PC-3 (cell line): ENCODE results near the gene GPX4.

Source experiments
- EZH2 ChIP-seq: fragments of 300-600 bp; sonication (generic); IDR thresholded peaks from one replicate; pipeline ENCODE4 v1.6.1; 2017; ENCODE audit warnings: antibody characterized with exemption, mild to moderate bottlenecking, low read length; ENCODE audit not compliant: unreplicated experiment
- EZH2phosphoT487 ChIP-seq: fragments of 300-600 bp; sonication (generic); IDR thresholded peaks from 2 replicates; pipeline ENCODE4 v1.6.1; 2018; ENCODE audit warnings: mild to moderate bottlenecking, antibody characterized with exemption, low read length, borderline replicate concordance
- TF ChIP-seq, protein P1 (sequence below): fragments of 300-600 bp; sonication (generic); conservative IDR thresholded peaks from 2 replicates; pipeline ENCODE4 v1.5.1; 2017; ENCODE audit warnings: antibody characterized with exemption, low read depth, mild to moderate bottlenecking, low read length

- TF ChIP-seq, protein P1, sequence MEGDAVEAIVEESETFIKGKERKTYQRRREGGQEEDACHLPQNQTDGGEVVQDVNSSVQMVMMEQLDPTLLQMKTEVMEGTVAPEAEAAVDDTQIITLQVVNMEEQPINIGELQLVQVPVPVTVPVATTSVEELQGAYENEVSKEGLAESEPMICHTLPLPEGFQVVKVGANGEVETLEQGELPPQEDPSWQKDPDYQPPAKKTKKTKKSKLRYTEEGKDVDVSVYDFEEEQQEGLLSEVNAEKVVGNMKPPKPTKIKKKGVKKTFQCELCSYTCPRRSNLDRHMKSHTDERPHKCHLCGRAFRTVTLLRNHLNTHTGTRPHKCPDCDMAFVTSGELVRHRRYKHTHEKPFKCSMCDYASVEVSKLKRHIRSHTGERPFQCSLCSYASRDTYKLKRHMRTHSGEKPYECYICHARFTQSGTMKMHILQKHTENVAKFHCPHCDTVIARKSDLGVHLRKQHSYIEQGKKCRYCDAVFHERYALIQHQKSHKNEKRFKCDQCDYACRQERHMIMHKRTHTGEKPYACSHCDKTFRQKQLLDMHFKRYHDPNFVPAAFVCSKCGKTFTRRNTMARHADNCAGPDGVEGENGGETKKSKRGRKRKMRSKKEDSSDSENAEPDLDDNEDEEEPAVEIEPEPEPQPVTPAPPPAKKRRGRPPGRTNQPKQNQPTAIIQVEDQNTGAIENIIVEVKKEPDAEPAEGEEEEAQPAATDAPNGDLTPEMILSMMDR: no peak
- TF ChIP-seq EZH2phosphoT487: no peak
- no peak for TF ChIP-seq EZH2
Measured at GRCh38 chr19:1110809-1111640, 7.2 kb downstream of the GPX4 start.
